Measurements from ENCODE around the gene MRGPRG.
A peak's percentile ranks its signal among the peaks of the same experiment; 100 is the strongest.

The MRGPRG gene

DNA sequence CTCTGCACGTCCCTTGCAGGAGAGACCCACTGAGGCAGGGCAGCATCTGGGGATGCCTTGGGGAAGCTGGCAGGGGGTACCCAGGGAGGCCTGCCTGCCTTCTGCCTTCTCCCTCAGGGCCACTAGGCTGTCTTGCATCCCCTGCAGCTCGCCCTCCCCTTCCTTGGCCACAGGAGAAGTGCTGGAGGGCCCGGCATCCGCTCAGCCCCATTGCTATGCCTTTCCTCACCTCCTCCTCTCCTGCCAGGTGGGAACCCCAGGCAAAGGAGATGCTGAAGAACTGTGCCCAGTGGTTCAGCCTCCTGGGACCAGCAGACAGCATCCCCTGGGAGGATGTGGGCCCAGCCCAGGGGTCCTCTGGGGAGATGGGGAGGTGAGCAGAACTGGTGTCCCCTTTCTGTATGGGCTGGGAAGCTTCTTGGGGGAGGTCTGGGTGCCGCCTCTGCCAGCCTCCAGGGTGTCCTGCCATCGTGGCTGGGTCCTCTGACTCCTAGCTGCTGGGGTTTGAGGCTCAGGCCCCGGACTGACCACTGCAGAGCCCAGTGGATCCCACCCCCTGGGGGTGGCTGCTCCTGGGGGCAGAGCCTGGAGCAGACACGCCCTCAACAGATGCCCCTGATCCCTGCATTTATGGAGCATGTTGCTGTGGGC, 20.6 kb downstream of the MRGPRG start:
- DNase-seq (ENCODE audit: low spot score), result no peak
- in situ Hi-C loops (cut with MboI; ENCODE audit: low pct_unique_long_range_greater_than_20kb, low sequenced_read_pairs, unreplicated experiment), result no loop called here
- no peak for TF ChIP-seq CTCF (IDR thresholded peaks at IDR 0.05; ENCODE audit: extremely low read depth, insufficient read depth, missing control alignments)

- DNase-seq (ENCODE audit: low spot score), result no peak
- in situ Hi-C loops (cut with MboI; ENCODE audit: low pct_unique_long_range_greater_than_20kb, low sequenced_read_pairs, unreplicated experiment), result no loop called here
- TF ChIP-seq CTCF (IDR thresholded peaks at IDR 0.05; ENCODE audit: extremely low read depth, insufficient read depth, missing control alignments), result no peak
Observed at GRCh38 chr11:3197044-3197695, 21.4 kb downstream of the MRGPRG start.

DNA sequence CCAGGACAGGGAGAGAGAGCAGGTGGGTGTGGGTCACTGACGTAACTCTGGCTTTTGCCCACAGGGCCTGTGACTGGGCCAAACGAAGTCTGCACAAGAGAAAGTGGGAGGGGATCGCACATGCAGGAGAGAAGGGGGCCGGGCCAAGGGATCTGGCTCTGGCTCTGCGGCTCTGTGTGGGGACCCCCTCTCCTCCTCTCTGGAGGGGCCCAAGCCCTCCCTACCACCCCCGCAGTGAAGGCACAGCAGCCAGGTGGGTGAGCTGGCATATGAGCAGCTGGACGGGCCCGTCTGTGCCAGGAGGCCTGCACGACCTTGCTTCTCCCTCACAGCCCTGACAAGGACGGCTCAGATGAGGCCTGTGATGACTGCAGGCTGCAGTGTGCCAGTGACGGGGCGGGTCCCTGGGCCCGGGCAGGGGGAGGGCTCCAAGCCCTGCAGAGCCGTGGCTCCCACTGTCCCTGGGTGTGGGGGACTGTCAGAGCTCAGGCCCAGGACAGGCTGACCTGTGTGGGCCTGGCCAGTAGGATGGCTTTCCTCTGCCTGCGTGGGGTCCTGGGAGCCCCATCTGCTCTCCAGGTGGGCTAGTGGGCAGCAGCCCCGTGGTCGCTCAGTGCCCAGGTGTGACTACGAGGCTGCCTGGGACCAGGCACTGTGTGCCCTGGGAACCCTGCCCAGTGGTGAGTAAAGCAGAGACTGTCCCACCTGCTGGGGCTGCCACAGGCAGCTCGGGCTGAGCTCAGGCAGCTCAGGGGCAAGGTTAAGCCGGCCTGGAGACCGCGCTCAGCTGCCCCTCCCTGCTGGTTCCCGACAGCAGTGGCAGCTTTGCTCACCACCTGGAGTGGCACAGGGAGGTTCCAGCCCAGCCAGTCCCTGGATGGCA, 22.2 kb downstream of the MRGPRG start:
- DNase-seq (ENCODE audit: low spot score), result peak; percentile 18
- no peak for TF ChIP-seq CTCF (IDR thresholded peaks at IDR 0.05; ENCODE audit: extremely low read depth, insufficient read depth, missing control alignments)
- in situ Hi-C loops (cut with MboI; ENCODE audit: low pct_unique_long_range_greater_than_20kb, low sequenced_read_pairs, unreplicated experiment), result no loop called here

DNA sequence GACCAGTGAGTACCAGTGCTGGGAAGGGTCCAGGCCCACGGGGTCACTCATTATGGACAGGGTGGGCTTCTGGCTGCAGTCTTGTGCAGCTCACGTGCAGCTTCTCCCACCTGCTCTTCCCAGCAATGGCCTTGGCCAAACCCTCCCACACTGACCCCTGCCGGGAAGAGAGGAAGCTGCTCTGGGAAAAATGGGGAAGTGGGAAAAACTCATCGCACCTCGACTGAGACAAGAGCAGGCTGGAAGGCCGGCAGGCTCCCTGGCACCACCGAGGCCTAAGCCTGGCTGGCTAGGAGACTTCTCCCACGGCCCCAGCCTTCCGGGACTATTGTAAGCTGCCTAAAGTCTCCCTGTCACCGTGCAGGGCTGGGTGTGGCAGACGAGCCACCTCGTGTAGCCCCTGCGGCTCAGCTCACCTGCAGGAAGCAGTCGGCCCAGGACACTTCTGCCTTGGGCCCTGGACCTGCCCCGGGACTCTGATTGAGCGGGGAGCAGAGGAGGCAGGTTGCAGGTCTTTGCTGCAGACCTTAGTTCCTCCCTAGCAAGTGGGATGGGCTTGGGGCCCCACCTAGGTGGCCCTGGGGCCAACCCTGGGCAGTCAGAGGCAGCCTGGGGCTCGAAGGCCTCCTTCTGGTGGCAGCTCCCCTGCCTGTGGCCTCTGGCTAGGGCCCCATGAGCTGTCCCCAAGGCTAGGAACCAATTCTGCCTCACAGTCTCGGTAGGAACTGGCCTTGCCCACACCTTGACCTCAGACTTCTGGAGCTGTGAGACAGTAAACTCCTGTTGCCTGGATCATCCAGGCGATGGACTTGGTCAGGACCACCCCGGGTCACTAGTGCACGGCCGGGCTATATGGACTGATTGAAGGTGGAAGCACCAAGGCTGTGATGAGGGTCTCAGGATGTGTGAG, 23.1 kb downstream of the MRGPRG start:
- TF ChIP-seq CTCF (IDR thresholded peaks at IDR 0.05; ENCODE audit: extremely low read depth, insufficient read depth, missing control alignments), result no peak
- in situ Hi-C loops (cut with MboI; ENCODE audit: low pct_unique_long_range_greater_than_20kb, low sequenced_read_pairs, unreplicated experiment), result no loop called here
- DNase-seq (ENCODE audit: low spot score), result no peak

- no peak for DNase-seq (ENCODE audit: low spot score)
- in situ Hi-C loops (cut with MboI; ENCODE audit: low pct_unique_long_range_greater_than_20kb, low sequenced_read_pairs, unreplicated experiment), result no loop called here
Observed at GRCh38 chr11:3194016-3194816, 24.4 kb downstream of the MRGPRG start.

More at GRCh38 chr11:3194016-3194816, 24.4 kb downstream of the MRGPRG start:
- TF ChIP-seq CTCF (IDR thresholded peaks at IDR 0.05; ENCODE audit: extremely low read depth, insufficient read depth, missing control alignments), result no peak

All from GM13977 (cell line).